Stimulated activated naive CD4-positive, alpha-beta T cell treated with Interleukin-2 at 50 U/mL for 16 hours (primary cell): ENCODE measurements around the gene ALMS1.
"Not testable (repeated sequence)": the region's sequence is repeated elsewhere in the genome, so short reads cannot be mapped to it uniquely, and the experiment has no call there.

Experiments
- DNase-seq: peaks from one replicate; lab custom pipeline; 2025; lab: John Stamatoyannopoulos, UW

Gene ALMS1

DNA sequence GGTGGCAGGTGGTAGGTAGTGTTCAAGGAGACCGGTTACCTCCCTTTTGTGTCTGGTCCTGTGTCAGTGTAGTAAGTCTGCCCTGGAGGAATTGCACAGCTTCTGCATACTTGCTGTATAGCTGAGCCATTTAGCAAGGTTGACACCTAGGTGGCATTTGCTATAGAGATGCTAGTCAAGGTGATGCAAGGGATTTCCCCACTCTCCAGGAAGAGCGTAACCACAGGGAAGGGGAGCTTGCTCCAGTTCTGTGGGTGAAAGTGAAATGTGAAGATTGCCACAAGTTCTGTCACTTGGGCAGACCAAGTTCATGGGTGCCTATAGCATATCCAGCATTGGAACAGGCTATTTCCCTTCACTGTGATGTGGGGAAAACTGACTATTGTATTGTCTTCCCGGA lies 228.5 kb downstream of the ALMS1 start:
- DNase-seq = no peak

DNA sequence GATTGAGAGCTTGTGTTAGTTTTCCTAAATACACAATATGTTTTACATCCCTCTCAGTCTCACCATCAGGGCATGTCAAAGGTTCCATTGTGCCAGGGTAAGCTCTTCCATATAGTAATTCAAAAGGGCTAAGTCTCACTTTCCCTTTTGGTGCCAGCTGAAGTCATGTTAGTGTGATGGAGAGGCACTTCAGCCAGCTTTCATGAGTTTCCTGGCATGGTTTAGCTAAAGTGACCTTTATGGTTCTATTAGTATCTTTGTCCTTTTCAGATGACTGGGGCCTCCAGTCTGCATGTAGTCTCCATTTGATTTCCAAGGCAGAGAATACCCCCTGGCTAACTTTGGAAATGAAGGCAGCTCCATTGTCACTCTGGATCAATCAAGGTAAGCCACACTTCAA lies 229.4 kb downstream of the ALMS1 start:
- no peak for DNase-seq

DNA sequence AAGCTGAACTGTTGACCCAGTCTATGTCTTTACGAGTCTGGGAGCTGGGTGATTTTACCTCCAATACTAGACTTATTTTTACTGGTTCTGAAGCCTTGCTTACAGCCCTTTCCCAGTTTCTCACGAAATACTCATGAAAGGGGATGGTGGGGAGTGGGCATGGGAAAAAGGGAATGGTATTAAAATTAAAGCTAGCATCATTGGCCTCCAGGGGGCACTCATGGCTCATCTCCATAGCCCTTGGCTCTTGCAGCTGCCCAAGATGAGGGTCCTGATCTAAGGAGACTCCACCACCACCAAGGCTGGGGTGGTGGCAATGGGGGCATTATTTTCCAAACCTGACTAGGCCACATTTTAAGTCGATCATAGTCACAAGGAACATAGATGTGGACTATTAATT lies 234.3 kb downstream of the ALMS1 start:
- not testable (repeated sequence) for DNase-seq

DNA sequence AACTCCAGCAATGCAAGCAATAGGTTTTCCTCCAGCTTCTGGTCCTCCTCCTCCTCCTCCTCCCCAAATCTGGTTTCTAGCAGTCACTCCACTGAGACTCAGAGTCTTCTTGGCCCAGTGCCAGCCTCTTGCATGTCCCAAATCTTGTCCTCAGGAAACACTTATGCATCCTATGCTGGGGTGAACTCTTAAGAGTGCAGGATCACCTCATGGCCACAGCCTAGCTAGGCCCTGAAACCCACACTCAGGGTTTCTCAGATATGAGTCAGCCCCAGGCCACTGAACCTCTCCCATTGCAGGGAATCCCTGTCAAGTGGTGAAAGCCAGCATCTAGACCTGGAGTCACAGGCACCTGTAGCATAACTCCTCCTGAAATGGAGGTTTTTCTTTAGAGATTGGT lies 238.4 kb downstream of the ALMS1 start:
- not testable (repeated sequence) for DNase-seq

DNA sequence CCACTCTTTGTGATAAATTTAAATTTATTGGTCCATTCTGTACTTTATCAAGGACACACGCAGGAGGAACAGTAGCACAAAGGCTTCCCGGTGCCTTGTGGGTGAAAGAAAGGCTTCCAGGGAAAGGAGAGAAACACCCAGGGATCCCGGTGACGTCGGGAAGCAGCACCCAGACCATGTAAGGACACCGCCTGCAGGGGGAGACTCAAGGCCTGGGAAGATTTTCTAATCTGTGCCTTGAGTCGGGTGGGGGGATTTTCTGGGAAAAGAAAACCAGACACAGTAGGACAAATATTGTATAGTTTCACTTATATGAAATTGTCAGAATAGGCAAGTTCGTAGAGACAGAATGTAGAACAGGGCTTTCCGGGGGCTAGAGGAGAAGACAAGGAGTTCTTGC lies 239.0 kb downstream of the ALMS1 start:
- DNase-seq = not testable (repeated sequence)

DNA sequence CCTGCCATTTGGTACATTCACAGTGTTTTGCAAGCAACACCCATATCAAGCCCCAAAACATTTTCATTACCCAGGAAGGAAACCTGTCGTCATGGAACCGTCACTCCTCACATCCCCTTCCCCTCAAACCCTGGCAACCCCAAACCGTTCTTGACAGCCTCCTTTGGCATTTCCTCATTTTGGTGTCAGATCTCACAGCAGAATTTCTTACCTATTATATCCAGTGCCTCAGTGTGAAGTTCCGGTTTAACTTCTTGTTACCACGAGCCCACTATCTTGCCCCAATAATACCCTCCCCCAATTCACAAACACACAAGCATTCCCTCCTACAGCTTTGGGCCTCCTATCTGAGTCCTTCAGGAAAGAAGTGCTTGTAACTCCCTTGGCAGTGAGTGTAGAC lies 240.6 kb downstream of the ALMS1 start:
- not testable (repeated sequence) for DNase-seq

DNA sequence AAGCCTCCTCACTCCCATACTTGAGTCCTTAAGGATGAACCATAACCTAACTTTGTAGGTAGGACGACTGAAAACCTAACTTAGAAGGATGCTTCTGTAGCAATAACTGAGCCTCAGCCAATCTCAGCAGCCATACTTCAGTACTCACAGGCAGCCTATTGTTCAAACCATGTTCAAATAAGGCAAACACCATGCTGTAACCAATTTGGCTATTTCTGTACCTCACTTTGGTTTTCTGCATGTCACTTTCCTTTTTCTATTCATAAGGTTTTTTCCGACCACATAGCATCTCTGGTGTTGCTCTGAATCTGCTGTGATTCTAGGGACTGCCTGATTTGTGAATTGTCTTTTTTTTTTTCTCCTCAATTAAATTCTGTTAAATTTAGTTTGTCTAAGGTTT lies 242.9 kb downstream of the ALMS1 start:
- not testable (repeated sequence) for DNase-seq

DNA sequence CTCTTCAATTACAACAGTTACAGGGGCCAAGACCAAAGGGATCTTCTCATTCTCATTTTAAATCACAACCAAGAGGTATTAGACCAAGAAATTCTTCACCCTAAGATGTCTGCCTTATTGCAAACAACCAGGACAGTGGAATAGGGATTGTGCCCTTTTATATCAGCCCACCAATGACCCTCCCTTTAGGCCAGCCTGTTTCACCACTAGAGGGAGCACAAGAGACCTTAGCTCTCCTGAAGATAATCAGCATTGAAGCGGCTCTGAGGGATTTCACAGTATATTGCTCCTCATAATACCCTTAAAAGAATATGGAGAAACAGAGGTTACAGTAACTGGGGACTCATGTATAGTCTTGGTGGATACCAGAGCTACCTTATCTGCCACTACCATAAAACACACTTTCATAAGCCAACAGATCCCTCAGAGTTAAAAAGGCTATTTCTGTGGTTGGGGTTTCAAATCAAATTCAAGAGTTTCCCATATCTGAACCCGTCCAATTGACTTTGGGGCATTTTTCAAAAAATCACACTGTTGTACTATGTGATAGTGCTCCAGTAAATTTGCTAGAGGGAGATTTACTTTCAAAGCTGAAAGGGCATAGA lies 245.1 kb downstream of the ALMS1 start:
- not testable (repeated sequence) for DNase-seq

DNA sequence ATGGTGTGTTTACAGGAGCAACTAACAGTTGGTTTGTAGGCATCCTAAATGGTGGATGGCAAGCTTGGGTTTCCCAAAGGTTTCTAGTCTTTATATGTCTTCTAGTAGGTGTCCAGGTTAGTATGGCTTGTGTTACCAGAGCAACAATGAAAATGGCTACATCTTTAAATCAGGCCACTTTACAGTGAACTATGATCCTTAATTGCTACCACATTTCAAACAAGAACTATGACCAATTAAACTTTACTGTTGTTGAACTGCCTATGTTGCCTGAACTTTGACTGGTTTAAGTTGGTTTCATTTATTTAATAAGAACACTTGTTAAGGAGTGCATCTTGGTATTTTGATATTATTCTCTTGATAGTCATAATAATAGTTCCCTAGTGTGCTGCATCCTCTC lies 251.3 kb downstream of the ALMS1 start:
- not testable (repeated sequence) for DNase-seq

DNA sequence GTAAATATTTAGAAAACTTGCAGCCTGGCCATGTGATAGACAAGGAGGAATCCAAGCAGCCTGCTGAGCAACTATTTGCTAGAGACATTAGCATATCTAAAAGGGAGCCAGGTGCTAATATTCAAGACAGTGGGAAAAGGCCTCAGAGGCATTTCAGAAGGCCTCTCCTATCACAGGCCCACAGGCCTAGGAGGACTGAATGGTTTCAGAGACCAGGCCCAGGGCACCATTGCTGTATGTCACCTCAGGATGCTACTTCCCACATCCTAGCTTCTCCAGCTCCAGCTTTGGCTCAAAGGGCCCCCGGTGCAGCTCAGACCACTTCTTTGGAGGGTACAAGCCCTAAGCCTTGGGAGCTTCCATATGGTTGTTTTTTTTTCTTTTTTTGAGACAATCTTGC lies 252.8 kb downstream of the ALMS1 start:
- DNase-seq = no peak

DNA sequence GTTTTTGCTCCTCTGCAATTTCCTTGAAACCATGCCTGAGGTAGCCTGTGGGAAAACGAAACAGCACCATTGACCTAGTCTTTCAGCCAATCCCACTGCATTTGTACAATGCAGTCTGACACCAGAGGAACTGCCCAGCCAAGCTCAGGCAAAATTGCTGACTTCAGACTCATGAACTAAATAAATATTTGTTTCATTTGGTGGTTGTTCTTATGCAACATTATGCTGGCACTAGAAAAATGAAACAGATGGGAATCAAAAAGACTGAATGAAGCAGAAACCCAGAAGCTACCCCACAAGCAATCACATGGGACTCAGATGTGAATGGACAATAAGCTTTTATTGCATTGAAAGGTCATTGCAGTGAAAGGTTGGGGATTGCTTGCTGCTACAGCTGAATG lies 254.9 kb downstream of the ALMS1 start:
- no peak for DNase-seq

DNA sequence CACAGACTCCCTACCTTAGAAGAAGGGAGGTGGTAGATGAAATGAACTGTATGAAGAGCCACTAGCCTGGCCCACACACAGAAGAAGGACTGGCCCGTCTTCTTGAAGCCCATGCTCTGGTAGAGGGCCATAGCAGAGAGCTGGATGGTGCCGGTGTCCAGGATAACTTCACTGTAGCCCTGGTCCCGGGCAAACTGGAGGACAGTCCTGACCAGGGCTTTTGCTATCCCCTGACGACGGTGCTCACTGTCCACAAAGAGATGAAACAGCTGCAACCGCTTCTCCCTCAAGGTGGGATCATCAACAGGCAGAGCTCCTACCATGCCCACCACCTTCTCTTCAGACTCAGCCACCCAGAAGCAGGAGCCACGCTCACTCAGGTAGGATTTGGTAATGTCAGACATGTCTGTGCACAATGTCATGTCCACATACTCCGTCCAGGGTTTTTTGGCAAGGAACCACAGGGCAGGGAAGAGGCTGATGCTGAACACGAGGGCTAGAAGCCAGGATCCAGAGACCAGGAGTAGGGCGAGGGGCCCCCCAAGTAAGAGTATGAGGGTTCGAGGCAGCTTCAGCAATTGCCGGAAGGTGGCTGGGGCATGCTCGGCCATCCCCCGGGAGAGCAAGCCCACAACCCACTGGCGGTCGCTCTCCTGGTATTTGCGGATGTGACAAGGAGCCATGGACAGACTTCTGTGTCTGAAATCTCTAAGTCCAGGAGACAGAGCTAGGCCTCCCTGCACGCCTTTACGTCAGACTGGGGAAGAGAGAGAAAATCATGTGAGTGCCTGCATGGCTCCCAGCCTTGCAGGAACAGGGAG lies 255.5 kb downstream of the ALMS1 start:
- no peak for DNase-seq

DNA sequence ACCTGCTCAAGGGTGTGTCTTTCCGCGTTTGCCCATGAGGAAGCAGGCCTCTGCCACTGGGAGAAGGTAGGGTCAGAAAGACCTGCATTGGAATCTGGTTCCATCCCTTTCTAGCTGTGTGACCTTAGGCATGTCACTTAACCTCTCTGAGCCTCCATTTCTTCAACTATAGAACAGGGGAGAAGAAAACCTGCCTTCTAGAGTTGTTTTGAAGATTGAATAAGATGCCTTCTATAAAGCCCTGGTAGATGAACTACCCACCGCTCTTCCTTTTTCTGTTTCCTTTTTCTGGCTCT lies 256.1 kb downstream of the ALMS1 start:
- DNase-seq = no peak

DNA sequence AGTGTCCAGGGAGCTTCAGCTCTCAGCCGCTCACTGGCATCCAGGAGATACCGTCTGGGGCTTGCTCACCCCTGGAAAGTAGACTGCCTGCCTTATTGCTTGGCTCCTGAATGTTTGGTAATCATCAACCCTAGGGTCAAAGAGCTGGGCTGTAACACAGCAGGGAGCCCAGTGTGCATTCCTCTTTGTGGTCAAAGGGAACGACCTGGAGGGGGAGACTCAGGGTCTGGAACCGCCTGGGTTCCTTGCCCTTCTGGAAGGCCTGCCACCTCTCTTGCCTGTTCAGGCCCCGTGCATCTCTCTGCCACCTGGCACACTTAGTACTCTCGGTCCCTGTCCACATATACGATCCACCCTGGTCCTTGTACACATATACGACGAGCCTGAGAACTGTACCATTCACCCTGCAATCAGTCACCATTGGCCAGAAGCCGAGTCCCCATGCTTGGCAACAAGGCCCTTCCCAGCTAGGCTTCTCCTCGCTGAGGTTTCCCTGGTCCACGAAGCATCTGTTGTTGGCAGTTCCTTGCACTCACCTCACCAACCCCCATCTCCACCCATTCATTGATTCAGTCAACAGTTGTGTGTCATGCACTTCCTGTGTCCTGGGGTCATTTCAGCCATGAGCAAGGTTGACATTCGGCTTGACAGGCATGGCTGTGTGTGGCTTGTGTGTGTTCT lies 256.8 kb downstream of the ALMS1 start, which contains the start of gene NAT8:
Gene NAT8, minus strand, starts transcription at position 85 of the 681 bp plus-strand sequence. CDS start 794 bp downstream, outside the sequence.
- DNase-seq = no peak

DNA sequence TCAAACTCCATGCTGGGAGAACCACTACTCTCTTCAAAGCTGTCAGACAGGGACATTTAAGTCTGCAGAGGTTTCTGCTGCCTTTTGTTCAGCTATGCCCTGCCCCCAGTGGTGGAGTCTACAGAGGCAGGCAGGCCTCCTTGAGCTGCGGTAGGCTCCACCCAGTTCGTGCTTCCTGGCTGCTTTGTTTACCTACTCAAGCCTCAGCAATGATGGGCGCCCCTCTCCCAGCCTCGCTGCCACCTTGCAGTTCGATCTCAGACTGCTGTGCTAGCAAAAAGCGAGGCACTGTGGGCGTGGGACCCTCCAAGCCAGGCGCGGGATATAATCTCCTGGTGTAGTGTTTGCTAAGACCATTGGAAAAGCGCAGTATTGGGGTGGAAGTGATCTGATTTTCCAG lies 262.1 kb downstream of the ALMS1 start:
- not testable (repeated sequence) for DNase-seq

DNA sequence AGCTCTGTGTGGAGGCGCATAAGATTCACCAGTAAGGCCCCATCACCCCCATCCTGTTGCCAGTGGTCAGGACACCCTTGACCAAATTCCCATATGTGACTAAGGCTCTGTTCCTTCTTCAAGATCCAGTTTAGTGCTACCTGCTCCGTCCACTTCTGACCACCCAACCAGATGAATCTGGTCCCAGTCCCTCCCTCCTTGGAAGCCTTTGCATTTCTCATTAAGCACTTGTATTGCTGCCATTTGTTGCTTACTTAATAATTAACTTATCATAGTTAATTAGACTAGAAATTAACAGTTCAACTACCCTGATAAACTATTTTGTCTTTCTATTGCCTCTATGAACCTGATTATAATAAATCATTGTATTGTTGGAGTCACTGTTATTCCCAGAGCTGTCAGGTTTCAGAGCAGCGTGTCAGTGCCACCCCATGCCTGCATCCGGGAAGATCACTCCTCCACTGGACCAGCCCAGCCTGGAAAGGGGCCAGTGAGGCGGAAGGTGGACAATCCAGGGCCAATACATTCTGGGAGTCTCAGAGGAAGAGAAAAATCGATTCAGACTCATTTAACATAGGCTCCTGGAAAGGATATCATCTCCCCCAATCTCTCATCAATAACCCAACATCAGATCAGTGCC lies 266.1 kb downstream of the ALMS1 start:
- no peak for DNase-seq

DNA sequence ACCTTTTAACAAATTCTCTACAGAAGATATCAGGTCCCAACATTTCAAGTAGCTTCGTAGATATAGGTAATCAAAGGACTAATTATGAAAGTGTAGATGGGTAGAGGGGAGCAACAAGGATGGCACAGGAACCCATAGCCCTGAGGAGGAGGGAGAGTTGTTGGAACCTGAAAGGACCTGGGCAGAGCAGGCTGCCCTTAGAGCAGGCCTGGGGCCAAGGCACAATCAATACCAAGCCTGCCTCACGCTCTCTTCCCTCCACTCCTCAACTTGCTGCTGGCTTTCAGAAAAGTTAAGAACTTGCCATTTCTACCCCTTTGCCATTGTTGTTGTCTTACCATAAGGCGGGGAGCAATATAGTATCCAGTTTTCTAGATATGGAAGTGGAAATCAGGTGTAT lies 266.7 kb downstream of the ALMS1 start:
- no peak for DNase-seq

DNA sequence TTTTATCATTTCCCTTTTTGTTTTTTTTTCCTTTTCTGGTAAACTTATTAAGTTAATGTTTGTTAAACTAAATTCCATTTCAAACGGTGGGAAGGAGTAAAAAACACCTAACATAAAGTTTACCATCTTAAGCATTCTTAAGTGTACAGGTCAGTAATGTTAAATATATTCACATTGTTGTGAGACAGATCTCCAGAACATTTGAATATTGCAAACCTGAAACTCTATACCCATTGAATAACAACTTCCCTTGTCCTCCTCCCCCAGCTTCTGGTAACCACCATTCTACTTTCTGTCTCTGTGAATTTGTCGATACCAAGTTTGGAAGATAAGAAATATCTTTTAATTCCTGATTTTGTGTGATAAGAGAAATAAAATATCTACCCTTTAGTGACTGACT lies 268.5 kb downstream of the ALMS1 start:
- DNase-seq = no peak
